C4-2B (cell line): Measurements from ENCODE around the gene LRP11.

Source experiments
- CTCF ChIP-seq: fragments of 450-650 bp; conservative IDR thresholded peaks from 2 replicates; pipeline ENCODE4 v1.5.1; 2017; ENCODE audit warnings: mild to moderate bottlenecking
- ZFX ChIP-seq: fragments of 450-650 bp; IDR thresholded peaks from 2 replicates; pipeline ENCODE4 v1.6.1; 2017

GRCh38 chr6:149851461-149852110 is 12.6 kb downstream of the LRP11 start:
- TF ChIP-seq CTCF, result no peak
- TF ChIP-seq ZFX, result no peak
